Stimulated activated CD4-positive, alpha-beta T cell treated with anti-CD3 and anti-CD28 coated beads, Interleukin-1b, Interleukin-23, amount 100 ng/mL, for 24 hours (primary cell): ENCODE measurements around the gene RAB41.
A peak's percentile ranks its signal among the peaks of the same experiment; 100 is the strongest.
"Not testable (repeated sequence)": the region's sequence is repeated elsewhere in the genome, so short reads cannot be mapped to it uniquely, and the experiment has no call there.

Experiments
- DNase-seq, 4 experiments: peaks; one replicate each; pipeline ENCODE4 v3.0.0-alpha.2; 2020; ENCODE audit warnings: low read depth in 4 of 4, low spot score in 1 of 4

The RAB41 gene

GRCh38 chrX:70289793-70290770 is 8.1 kb downstream of the RAB41 start, which contains the start of the genes KIF4A and PDZD11:
KIF4A (plus strand) TSS chrX:70290104; CDS start chrX:70290459, 355 bp downstream.
PDZD11 (minus strand) TSS chrX:70289927; CDS start chrX:70289341, 586 bp downstream.
- DNase-seq: peak; percentile 28 to 70 (median 49)

- no peak for DNase-seq
Measured at GRCh38 chrX:70292788-70293187, 10.8 kb downstream of the RAB41 start.

GRCh38 chrX:70293621-70294020 is 11.6 kb downstream of the RAB41 start:
- no peak for DNase-seq

- DNase-seq: no peak
Measured at GRCh38 chrX:70301716-70302115, 19.7 kb downstream of the RAB41 start.

- no peak for DNase-seq
Measured at GRCh38 chrX:70313503-70313902, 31.5 kb downstream of the RAB41 start.

- no peak for DNase-seq
Measured at GRCh38 chrX:70322784-70323183, 40.8 kb downstream of the RAB41 start.

- DNase-seq: not testable (repeated sequence)
Measured at GRCh38 chrX:70323628-70324027, 41.7 kb downstream of the RAB41 start.

- no peak for DNase-seq
Measured at GRCh38 chrX:70324326-70324725, 42.4 kb downstream of the RAB41 start.

- no peak for DNase-seq
Measured at GRCh38 chrX:70331161-70331560, 49.2 kb downstream of the RAB41 start.

GRCh38 chrX:70332600-70332999 is 50.6 kb downstream of the RAB41 start:
- DNase-seq: no peak
